HCT116 (cell line): Measurements from ENCODE around the gene CACNA1C. TPM values are rescaled to one million over a fixed set of nuclear protein-coding genes. Genes with fewer than 3 reads are reported as not detected.

ENCODE experiments used
- ATAC-seq: fragments of 200-7000 bp; cut with Tn5 transposase; 2 replicates; pipeline ENCODE4 v1.9.1; 2020; ENCODE audit warnings: mild to moderate bottlenecking, moderate library complexity
- BruUV-seq: library from RNA; stranded (reverse); fragments of 400-500 nt; replicated peaks from 2 replicates; lab custom pipeline; 2021; lab: Mats Ljungman, UMichigan
- CTCF ChIA-PET: fragments of 300-600 bp; sonication (Branson Sonifier 250); formaldehyde crosslinking; loops from one replicate; lab custom pipeline; 2021; ENCODE audit warnings: antibody characterized with exemption; lab: Charles Lee
- POLR2A ChIA-PET: fragments of 300-600, 350-600 bp; sonication (Branson Sonifier 250); formaldehyde crosslinking; loops from one replicate; lab custom pipeline; 2021; ENCODE audit warnings: antibody characterized with exemption; lab: Charles Lee
- RAD21 ChIA-PET, 2 experiments: fragments of 300-600 bp; sonication (Branson Sonifier 250); formaldehyde crosslinking; loops; one replicate each; lab custom pipeline; 2023; ENCODE audit warnings: low total read pairs in 2 of 2; ENCODE audit not compliant: uncharacterized antibody in 2 of 2, unreplicated experiment in 2 of 2, low non-redundant PET in 1 of 2; lab: Charles Lee
- DNase-seq: peaks from one replicate; pipeline ENCODE4 v3.0.0-alpha.2; 2010; ENCODE audit warnings: low read depth, low spot score
- H2AFZ ChIP-seq: fragments of 200-600 bp; shearing (Covaris generic), sonication (generic); 2 replicates; pipeline ENCODE4 v1.6.1; 2017; ENCODE audit warnings: low read depth, mixed run types, mixed read lengths, antibody characterized with exemption, low read length; ENCODE audit not compliant: poor library complexity, severe bottlenecking
- H3K27ac ChIP-seq: 2 replicates; pipeline ENCODE4 v1.5.1; 2012; ENCODE audit warnings: low read depth, low read length
- H3K27me3 ChIP-seq: fragments of 200-600 bp; sonication (generic); 2 replicates; pipeline ENCODE4 v1.6.1; 2016; ENCODE audit warnings: mixed run types, low read length, mixed read lengths; ENCODE audit not compliant: insufficient read depth
- H3K36me3 ChIP-seq, 2 experiments: fragments of 200-500 bp in 1 of 2; fragments of 200-600 bp in 1 of 2; sonication (Bioruptor generic) in 1 of 2; sonication (generic) in 1 of 2; 2 replicates each; pipeline versions ENCODE4 v1.5.1 to v1.6.1; 2014 to 2016; ENCODE audit warnings: low read length in 2 of 2, inconsistent platforms in 1 of 2, mixed read lengths in 1 of 2, mixed run types in 1 of 2; ENCODE audit not compliant: insufficient read depth in 2 of 2, control insufficient read depth in 1 of 2
- H3K4me1 ChIP-seq, 2 experiments: fragments of 200-600 bp in 1 of 2; sonication (generic) in 1 of 2; 2 replicates each; pipeline versions ENCODE4 v1.5.1 to v1.6.1; 2012 to 2017; ENCODE audit warnings: low read length in 2 of 2, inconsistent platforms in 1 of 2, mild to moderate bottlenecking in 1 of 2, mixed read lengths in 1 of 2, mixed run types in 1 of 2, moderate library complexity in 1 of 2; ENCODE audit not compliant: insufficient read depth in 2 of 2, control insufficient read depth in 1 of 2
- H3K4me2 ChIP-seq: fragments of 200-600 bp; sonication (generic); 2 replicates; pipeline ENCODE4 v1.6.1; 2017; ENCODE audit warnings: mixed run types, low read length, mixed read lengths
- H3K4me3 ChIP-seq, 2 experiments: fragments of 200-600 bp in 1 of 2; sonication (generic) in 1 of 2; replicated peaks in 1 of 2; 2 replicates each; pipeline ENCODE4 v1.5.1; 2011 to 2016; ENCODE audit warnings: low read length in 2 of 2, control low read depth in 1 of 2, low read depth in 1 of 2, mild to moderate bottlenecking in 1 of 2, mixed read lengths in 1 of 2, mixed run types in 1 of 2
- H3K79me2 ChIP-seq: fragments of 200-600 bp; sonication (generic); 2 replicates; pipeline ENCODE4 v1.6.1; 2017; ENCODE audit warnings: mild to moderate bottlenecking, mixed run types, low read length, moderate library complexity, mixed read lengths; ENCODE audit not compliant: insufficient read depth
- H3K9ac ChIP-seq: fragments of 200-600 bp; sonication (generic); 2 replicates; pipeline ENCODE4 v1.6.1; 2016; ENCODE audit warnings: low read length, mixed read lengths
- H3K9me2 ChIP-seq: fragments of 200-600 bp; sonication (generic), shearing (Covaris generic); 2 replicates; pipeline ENCODE4 v1.6.1; 2017; ENCODE audit warnings: mixed run types, mild to moderate bottlenecking, moderate library complexity; ENCODE audit not compliant: insufficient read depth
- H3K9me3 ChIP-seq, 2 experiments: fragments of 200-500 bp in 1 of 2; fragments of 200-600 bp in 1 of 2; sonication (Bioruptor generic) in 1 of 2; sonication (generic) in 1 of 2; 2 replicates each; pipeline ENCODE4 v1.6.1; 2014 to 2017; ENCODE audit warnings: low read length in 2 of 2, mixed read lengths in 2 of 2, inconsistent platforms in 1 of 2, low read depth in 1 of 2, mild to moderate bottlenecking in 1 of 2, mixed run types in 1 of 2, moderate library complexity in 1 of 2; ENCODE audit not compliant: control insufficient read depth in 1 of 2, insufficient read depth in 1 of 2
- H4K20me1 ChIP-seq: fragments of 200-600 bp; sonication (generic), shearing (Covaris generic); 2 replicates; pipeline ENCODE4 v1.6.1; 2017; ENCODE audit warnings: mixed run types, mild to moderate bottlenecking, moderate library complexity; ENCODE audit not compliant: insufficient read depth
- CBX3 ChIP-seq: IDR thresholded peaks from 2 replicates; pipeline ENCODE4 v1.6.1; 2012; ENCODE audit warnings: low read depth
- POLR2A ChIP-seq: IDR thresholded peaks from 2 replicates; pipeline ENCODE4 v1.7.0; 2011; ENCODE audit warnings: borderline replicate concordance; ENCODE audit not compliant: insufficient read depth, insufficient read length; ENCODE audit errors: extremely low read depth
- YY1 ChIP-seq: IDR thresholded peaks from 2 replicates; pipeline ENCODE4 v1.6.1; 2011; ENCODE audit warnings: low read length, low read depth, moderate library complexity, mild to moderate bottlenecking; ENCODE audit not compliant: insufficient replicate concordance; ENCODE audit errors: extremely low read depth
- ZFX ChIP-seq: fragments of 450-650 bp; IDR thresholded peaks from 2 replicates; pipeline ENCODE4 v1.6.1; 2017
- intact Hi-C: fragments of 100-400 bp; cut with micrococcal nuclease; formaldehyde crosslinking; loops from 2 replicates; pipeline ENCODE4 v1.10.0; 2022
- total RNA-seq: library from RNA; stranded (reverse); gene quantifications from one replicate; pipeline ENCODE4 v1.2.1, GENCODE V29; 2021; ENCODE audit not compliant: unreplicated experiment
- TF ChIP-seq, protein P1 (sequence below): IDR thresholded peaks from 2 replicates; pipeline ENCODE4 v1.6.1; 2012; ENCODE audit warnings: low read depth

CACNA1C gene
- total RNA-seq, 1 experiment from 2014 or later, result 0.05 TPM

- TF ChIP-seq, protein P1, sequence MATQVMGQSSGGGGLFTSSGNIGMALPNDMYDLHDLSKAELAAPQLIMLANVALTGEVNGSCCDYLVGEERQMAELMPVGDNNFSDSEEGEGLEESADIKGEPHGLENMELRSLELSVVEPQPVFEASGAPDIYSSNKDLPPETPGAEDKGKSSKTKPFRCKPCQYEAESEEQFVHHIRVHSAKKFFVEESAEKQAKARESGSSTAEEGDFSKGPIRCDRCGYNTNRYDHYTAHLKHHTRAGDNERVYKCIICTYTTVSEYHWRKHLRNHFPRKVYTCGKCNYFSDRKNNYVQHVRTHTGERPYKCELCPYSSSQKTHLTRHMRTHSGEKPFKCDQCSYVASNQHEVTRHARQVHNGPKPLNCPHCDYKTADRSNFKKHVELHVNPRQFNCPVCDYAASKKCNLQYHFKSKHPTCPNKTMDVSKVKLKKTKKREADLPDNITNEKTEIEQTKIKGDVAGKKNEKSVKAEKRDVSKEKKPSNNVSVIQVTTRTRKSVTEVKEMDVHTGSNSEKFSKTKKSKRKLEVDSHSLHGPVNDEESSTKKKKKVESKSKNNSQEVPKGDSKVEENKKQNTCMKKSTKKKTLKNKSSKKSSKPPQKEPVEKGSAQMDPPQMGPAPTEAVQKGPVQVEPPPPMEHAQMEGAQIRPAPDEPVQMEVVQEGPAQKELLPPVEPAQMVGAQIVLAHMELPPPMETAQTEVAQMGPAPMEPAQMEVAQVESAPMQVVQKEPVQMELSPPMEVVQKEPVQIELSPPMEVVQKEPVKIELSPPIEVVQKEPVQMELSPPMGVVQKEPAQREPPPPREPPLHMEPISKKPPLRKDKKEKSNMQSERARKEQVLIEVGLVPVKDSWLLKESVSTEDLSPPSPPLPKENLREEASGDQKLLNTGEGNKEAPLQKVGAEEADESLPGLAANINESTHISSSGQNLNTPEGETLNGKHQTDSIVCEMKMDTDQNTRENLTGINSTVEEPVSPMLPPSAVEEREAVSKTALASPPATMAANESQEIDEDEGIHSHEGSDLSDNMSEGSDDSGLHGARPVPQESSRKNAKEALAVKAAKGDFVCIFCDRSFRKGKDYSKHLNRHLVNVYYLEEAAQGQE, result no peak
- TF ChIP-seq POLR2A, result no peak
- no peak for TF ChIP-seq ZFX
These were observed 473.6 kb downstream of the CACNA1C start (continued) for GRCh38 chr12:2526371-2526770.

GRCh38 chr12:2528001-2528400, 475.2 kb downstream of the CACNA1C start:
- H3K27me3 ChIP-seq, result peaks cover 10% of the 10 kb centered on the region; the same call in 1 of the 2 replicates
- BruUV-seq, result no TSS peak
- H3K4me2 ChIP-seq, result no peak overlapping the region
- H3K4me1 ChIP-seq, result no peaks in the 10 kb centered on the region
- no peak for TF ChIP-seq CBX3
- TF ChIP-seq YY1, result no peak
- TF ChIP-seq, all 23 proteins: peak for 0
- Histone ChIP-seq H3K36me3 (no peaks in the 10 kb centered on the region), H3K9ac (no peak overlapping the region), H3K4me3 (no peak overlapping the region), H3K9me2 (no peaks in the 10 kb centered on the region), H3K9me3 (no peaks in the 10 kb centered on the region), H4K20me1 (no peaks in the 10 kb centered on the region), H2AFZ (no peak overlapping the region), H3K27ac (no peak overlapping the region), H3K79me2 (no peaks in the 10 kb centered on the region)
- ChIA-PET RAD21 (no interaction called here), CTCF (no interaction called here), POLR2A (no interaction called here)
- ATAC-seq (no peak), DNase-seq (no peak)
- intact Hi-C loops, result no loop called here
